Esophagus squamous epithelium (tissue), 4 donors: ENCODE data around the gene IL32.

Source experiments
- CTCF ChIP-seq, 6 experiments: fragments of 450-650 bp in 4 of 6; fragments of 200-600 bp in 2 of 6; sonication (generic) in 2 of 6; IDR thresholded peaks; one replicate each; pipeline ENCODE4 v1.5.1; 2016 to 2019; ENCODE audit warnings: antibody characterized with exemption in 6 of 6, mild to moderate bottlenecking in 4 of 6, moderate library complexity in 4 of 6
- POLR2A ChIP-seq, 4 donors: fragments of 450-650 bp; IDR thresholded peaks; one replicate each; pipeline ENCODE4 v1.6.1; 2017; ENCODE audit warnings: antibody characterized with exemption in 4 of 4, mild to moderate bottlenecking in 4 of 4, moderate library complexity in 3 of 4

- TF ChIP-seq CTCF (IDR thresholded peaks at IDR 0.05) (no peak), POLR2A (IDR thresholded peaks at IDR 0.05) (no peak)
Observed at GRCh38 chr16:3054965-3055733, 10.3 kb upstream of the IL32 start.
